Neural progenitor cell (in vitro differentiated cells): ENCODE measurements around the gene HTT.

Experiments used
- EZH2 ChIP-seq: fragments of 200-600 bp; sonication (generic); IDR thresholded peaks from 2 replicates; pipeline ENCODE4 v1.6.1; 2017; ENCODE audit warnings: antibody characterized with exemption, mild to moderate bottlenecking, moderate library complexity
- EZH2phosphoT487 ChIP-seq: fragments of 200-600 bp; sonication (generic); IDR thresholded peaks from 2 replicates; pipeline ENCODE4 v1.6.1; 2017; ENCODE audit warnings: antibody characterized with exemption
- TF ChIP-seq, protein P1 (sequence below): fragments of 200-600 bp; sonication (generic); IDR thresholded peaks from 2 replicates; pipeline ENCODE4 v1.5.1; 2017; ENCODE audit warnings: antibody characterized with exemption, mild to moderate bottlenecking

DNA sequence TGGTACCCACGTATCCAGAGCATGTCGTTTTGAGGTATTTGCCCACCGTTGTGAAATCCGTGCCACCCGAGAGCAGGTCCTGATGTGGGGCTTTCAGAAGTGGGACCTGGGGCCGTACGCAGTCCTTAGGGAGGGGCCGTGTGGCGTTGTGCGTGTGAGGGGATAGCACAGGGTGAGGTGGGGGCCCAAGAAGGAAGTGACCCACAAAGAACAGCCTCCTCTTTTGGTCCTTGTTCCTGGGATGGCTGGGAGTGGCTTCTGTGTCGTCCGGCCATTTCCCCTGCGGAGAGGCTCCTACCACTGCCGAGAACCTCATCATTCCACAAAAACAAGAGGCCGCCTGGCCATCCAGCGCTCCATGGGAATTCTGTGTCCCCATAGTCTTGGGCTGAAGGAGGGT is 157.5 kb downstream of the HTT start:
- TF ChIP-seq, protein P1, sequence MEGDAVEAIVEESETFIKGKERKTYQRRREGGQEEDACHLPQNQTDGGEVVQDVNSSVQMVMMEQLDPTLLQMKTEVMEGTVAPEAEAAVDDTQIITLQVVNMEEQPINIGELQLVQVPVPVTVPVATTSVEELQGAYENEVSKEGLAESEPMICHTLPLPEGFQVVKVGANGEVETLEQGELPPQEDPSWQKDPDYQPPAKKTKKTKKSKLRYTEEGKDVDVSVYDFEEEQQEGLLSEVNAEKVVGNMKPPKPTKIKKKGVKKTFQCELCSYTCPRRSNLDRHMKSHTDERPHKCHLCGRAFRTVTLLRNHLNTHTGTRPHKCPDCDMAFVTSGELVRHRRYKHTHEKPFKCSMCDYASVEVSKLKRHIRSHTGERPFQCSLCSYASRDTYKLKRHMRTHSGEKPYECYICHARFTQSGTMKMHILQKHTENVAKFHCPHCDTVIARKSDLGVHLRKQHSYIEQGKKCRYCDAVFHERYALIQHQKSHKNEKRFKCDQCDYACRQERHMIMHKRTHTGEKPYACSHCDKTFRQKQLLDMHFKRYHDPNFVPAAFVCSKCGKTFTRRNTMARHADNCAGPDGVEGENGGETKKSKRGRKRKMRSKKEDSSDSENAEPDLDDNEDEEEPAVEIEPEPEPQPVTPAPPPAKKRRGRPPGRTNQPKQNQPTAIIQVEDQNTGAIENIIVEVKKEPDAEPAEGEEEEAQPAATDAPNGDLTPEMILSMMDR = no peak
- TF ChIP-seq EZH2 (no peak), EZH2phosphoT487 (no peak)
